Activated effector memory CD4-positive, alpha-beta T cell treated with anti-CD3 and anti-CD28 coated beads, Interleukin-2, amount 50 U/mL, for 16 hours (primary cell): ENCODE results near the gene TARDBP.
A peak's percentile ranks its signal among the peaks of the same experiment; 100 is the strongest.
"Not testable (repeated sequence)": the region's sequence is repeated elsewhere in the genome, so short reads cannot be mapped to it uniquely, and the experiment has no call there.

ENCODE experiments used
- DNase-seq: peaks from one replicate; pipeline ENCODE4 v3.0.0-alpha.2; 2020

TARDBP gene

GRCh38 chr1:11044086-11044848, 31.8 kb downstream of the TARDBP start:
- peak; percentile 47 for DNase-seq

- peak; percentile 34 for DNase-seq
These were observed 32.5 kb downstream of the TARDBP start for GRCh38 chr1:11044849-11045427.

GRCh38 chr1:11045428-11046269, 33.2 kb downstream of the TARDBP start:
- DNase-seq: peak; percentile 59

- no peak for DNase-seq
These were observed 33.8 kb downstream of the TARDBP start for GRCh38 chr1:11046270-11046566.

- peak; percentile 55 for DNase-seq
These were observed 34.3 kb downstream of the TARDBP start, which contains the start of gene MASP2 for GRCh38 chr1:11046625-11047365. MASP2 (minus strand) TSS chr1:11047239; CDS start chr1:11047207, 32 bp downstream.

- DNase-seq: not testable (repeated sequence)
These were observed 38.7 kb downstream of the TARDBP start for GRCh38 chr1:11051121-11051520.

GRCh38 chr1:11051781-11052511, 39.5 kb downstream of the TARDBP start:
- no peak for DNase-seq

- no peak for DNase-seq
These were observed 40.6 kb downstream of the TARDBP start for GRCh38 chr1:11052839-11053757.

GRCh38 chr1:11053758-11054137, 41.3 kb downstream of the TARDBP start:
- DNase-seq: no peak

GRCh38 chr1:11054181-11054580, 41.7 kb downstream of the TARDBP start:
- no peak for DNase-seq

GRCh38 chr1:11054666-11055065, 42.2 kb downstream of the TARDBP start:
- no peak for DNase-seq

- no peak for DNase-seq
These were observed 43.2 kb downstream of the TARDBP start for GRCh38 chr1:11055676-11056075.

GRCh38 chr1:11056504-11056903, 44.0 kb downstream of the TARDBP start:
- DNase-seq: no peak

GRCh38 chr1:11057477-11057876, 45.0 kb downstream of the TARDBP start:
- no peak for DNase-seq

GRCh38 chr1:11058026-11058425, 45.6 kb downstream of the TARDBP start:
- DNase-seq: no peak

- no peak for DNase-seq
These were observed 46.2 kb downstream of the TARDBP start for GRCh38 chr1:11058595-11059154.

- DNase-seq: no peak
These were observed 46.9 kb downstream of the TARDBP start for GRCh38 chr1:11059155-11059967.

GRCh38 chr1:11059968-11060830, 47.7 kb downstream of the TARDBP start, which contains the start of gene SRM:
SRM (minus strand) TSS chr1:11060018; CDS start chr1:11059943, 75 bp downstream.
- DNase-seq: peak; percentile 97
